ENCODE results near the gene MDFIC.

DNA sequence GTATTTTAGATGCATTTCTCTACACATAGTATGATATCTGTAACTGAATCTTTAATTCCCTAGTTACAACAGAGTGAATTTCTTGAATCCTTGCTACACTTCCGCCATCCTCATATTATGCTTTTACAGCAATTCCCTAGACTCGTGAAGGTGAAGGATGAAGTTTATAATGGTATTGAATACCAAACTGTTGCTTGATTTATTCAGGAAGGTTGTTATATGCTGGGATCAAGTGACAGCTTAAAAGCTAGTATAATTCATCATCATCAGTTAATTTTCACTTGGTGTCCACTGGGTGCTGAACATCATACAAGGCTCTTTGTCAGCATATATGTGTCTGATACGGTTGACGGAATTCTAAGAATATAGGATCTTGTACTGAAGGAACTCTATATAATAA lies 47.2 kb downstream of the MDFIC start:
- TF ChIP-seq, protein P1, sequence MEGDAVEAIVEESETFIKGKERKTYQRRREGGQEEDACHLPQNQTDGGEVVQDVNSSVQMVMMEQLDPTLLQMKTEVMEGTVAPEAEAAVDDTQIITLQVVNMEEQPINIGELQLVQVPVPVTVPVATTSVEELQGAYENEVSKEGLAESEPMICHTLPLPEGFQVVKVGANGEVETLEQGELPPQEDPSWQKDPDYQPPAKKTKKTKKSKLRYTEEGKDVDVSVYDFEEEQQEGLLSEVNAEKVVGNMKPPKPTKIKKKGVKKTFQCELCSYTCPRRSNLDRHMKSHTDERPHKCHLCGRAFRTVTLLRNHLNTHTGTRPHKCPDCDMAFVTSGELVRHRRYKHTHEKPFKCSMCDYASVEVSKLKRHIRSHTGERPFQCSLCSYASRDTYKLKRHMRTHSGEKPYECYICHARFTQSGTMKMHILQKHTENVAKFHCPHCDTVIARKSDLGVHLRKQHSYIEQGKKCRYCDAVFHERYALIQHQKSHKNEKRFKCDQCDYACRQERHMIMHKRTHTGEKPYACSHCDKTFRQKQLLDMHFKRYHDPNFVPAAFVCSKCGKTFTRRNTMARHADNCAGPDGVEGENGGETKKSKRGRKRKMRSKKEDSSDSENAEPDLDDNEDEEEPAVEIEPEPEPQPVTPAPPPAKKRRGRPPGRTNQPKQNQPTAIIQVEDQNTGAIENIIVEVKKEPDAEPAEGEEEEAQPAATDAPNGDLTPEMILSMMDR (conservative IDR thresholded peaks at IDR 0.05; ENCODE audit: low read length), result no peak
- no peak for TF ChIP-seq EZH2phosphoT487 (IDR thresholded peaks at IDR 0.05; ENCODE audit: borderline replicate concordance)

Measured in Loucy (cell line).